Occipital lobe (tissue), 3 donors: ENCODE data around the gene UBC. TPM values are rescaled to one million over a fixed set of nuclear protein-coding genes. Genes with fewer than 3 reads are reported as not detected.
A peak's percentile ranks its signal among the peaks of the same experiment; 100 is the strongest.

Experiments
- DNase-seq: peaks from one replicate; lab custom pipeline; 2025; lab: John Stamatoyannopoulos, UW
- small RNA-seq: library from RNA; depleted of rRNA; stranded (forward); fragments of <200 nt; gene quantifications from one replicate; pipeline ENCODE3, GENCODE V24; 2014
- total RNA-seq: library from RNA; depleted of rRNA; stranded (reverse); fragments of >200 nt; gene quantifications from one replicate; pipeline ENCODE4 v1.2.3, GENCODE V29; 2014

Gene UBC
- total RNA-seq, 1 donor from 2014 or later: 1,477 TPM

GRCh38 chr12:124865728-124866127 lies 48.7 kb downstream of the UBC start:
- no peak for DNase-seq

- DNase-seq: no peak
Observed at GRCh38 chr12:124864326-124864752, 50.1 kb downstream of the UBC start.

GRCh38 chr12:124863416-124864325 lies 50.8 kb downstream of the UBC start, which contains the start of gene SCARB1:
Gene SCARB1 (minus strand): TSS chr12:124863864. CDS start chr12:124863720, 144 bp downstream.
- DNase-seq: peak; percentile 87

GRCh38 chr12:124862768-124863415 lies 51.6 kb downstream of the UBC start:
- peak; percentile 58 for DNase-seq

- DNase-seq: no peak
Observed at GRCh38 chr12:124861898-124862676, 52.4 kb downstream of the UBC start.

Small RNA genes lying within 50 kb of the gene (small RNA-seq; reads per million reads assigned to genes)
- not detected for gene MIR5188
- not detected for gene RNU6-927P

Other genes with a start within 250 kb of the UBC start
- gene SCARB1, start 50.8 kb downstream of the UBC start, total RNA-seq: 8.9 TPM
- 13.3 TPM for gene DHX37, start 74.5 kb upstream of the UBC start, total RNA-seq
- 21.4 TPM for gene BRI3BP, start 79.0 kb upstream of the UBC start, total RNA-seq
- gene AACS, start 150.8 kb upstream of the UBC start, total RNA-seq: 25.7 TPM